CD4-positive, alpha-beta T cell treated with Interleukin-17A for 1 hour (primary cell): ENCODE data around the gene IGDCC3.
"Not testable (repeated sequence)": the region's sequence is repeated elsewhere in the genome, so short reads cannot be mapped to it uniquely, and the experiment has no call there.

Source experiments
- DNase-seq: peaks from one replicate; pipeline ENCODE4 v3.0.0-alpha.2; 2020

The IGDCC3 gene

GRCh38 chr15:65368302-65369211 lies 9.2 kb downstream of the IGDCC3 start:
- DNase-seq = no peak

DNA sequence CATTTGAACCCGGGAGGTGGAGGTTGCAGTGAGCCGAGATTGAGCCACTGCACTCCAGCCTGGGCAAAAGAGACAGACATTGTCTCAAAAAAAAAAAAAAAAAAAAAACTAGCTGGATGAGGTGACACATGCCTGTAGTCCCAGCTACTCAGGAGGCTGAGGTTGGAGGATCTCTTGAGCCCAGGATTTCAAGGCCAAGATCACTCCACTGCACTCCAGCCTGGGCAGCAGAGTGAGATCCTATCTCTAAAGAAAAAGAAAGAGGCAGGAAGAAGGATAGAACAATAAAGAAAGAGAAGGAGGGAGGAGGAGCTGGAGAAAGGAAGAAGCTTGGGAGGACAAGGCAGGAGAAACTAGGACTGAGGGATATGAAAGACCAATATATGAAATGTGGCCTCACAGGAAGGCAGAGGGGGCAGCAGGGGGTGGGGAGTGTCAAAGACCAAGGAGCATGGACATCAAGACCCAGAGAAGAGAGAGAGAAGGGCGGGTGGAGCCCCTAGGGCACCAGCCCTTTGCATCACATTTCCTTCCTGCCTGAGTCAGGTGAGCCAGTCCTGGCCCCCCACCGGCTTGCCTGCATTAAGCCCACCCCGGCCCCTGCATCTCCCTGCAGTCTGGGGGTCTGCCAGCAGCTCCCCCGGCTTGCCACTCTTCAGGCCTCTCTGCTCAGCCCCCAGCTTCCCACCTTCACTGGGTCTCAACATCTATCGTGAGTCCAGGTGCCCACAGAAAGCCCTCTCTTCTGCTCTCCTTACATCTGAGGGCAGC lies 11.5 kb downstream of the IGDCC3 start:
- no peak for DNase-seq

DNA sequence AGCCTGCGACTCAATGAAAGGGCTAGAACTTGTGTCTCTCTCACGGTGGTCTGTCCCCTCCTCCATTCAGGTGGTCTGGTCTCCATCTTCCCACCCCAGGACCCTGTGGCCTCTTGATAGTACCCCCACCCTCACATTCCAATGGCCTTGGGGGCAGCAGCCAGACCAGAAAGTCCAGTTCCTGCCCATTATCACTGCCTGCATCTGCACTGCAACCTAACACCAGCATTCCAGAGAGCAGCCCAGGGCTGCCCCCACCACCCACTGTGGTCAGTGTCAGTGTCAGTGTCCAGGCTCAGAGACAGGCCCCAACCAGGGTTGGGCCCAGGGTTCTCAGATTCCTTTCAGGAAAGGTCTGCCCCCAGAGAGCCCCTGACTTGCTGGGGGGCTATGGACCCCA lies 12.6 kb downstream of the IGDCC3 start:
- DNase-seq = no peak

GRCh38 chr15:65363766-65364165 lies 14.0 kb downstream of the IGDCC3 start:
- DNase-seq = no peak

DNA sequence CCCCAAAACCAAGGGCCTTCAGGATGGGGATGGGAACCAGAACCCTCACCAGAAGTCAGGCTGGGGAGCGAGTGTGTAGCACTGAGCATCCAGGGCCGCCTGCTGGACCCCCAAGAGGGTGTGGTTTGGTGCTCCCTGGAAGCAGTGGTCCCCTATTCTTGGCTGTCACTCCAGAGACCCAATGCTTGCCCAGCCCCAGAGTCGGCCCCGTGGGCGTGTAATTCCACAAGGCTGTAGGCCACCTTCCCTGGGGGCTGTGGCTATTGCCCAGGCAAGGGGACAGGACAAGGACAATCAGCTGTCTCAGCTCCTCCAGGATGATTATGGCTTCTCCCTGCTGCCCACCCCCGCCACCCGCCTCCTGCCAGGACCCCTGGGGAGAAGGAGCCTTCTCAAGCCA lies 14.5 kb downstream of the IGDCC3 start:
- DNase-seq = no peak

- no peak for DNase-seq
These were observed 15.3 kb downstream of the IGDCC3 start for GRCh38 chr15:65362491-65362890.

GRCh38 chr15:65361708-65362459 lies 15.9 kb downstream of the IGDCC3 start:
- no peak for DNase-seq

DNA sequence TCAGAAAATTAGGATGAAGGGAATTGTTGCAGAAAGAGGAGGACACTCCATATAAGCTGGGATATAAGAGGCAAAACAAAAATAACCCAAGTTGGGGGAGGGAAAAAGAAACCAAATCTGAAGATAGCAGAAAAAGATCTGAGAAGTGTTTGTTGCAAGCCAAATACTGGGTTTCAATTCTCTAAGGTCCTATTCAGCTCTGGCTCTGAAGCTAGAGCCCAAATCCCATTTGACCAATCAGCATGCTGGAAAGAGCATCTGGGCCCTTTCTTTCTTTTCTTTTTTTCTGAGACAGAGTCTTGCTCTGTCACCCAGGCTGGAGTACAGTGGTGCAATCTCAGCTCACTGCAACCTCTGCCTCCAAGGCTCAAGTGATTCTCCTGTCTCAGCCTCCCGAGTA lies 17.3 kb downstream of the IGDCC3 start:
- no peak for DNase-seq

GRCh38 chr15:65355988-65356353 lies 21.8 kb downstream of the IGDCC3 start:
- no peak for DNase-seq

GRCh38 chr15:65355173-65355987 lies 22.4 kb downstream of the IGDCC3 start:
- no peak for DNase-seq

DNA sequence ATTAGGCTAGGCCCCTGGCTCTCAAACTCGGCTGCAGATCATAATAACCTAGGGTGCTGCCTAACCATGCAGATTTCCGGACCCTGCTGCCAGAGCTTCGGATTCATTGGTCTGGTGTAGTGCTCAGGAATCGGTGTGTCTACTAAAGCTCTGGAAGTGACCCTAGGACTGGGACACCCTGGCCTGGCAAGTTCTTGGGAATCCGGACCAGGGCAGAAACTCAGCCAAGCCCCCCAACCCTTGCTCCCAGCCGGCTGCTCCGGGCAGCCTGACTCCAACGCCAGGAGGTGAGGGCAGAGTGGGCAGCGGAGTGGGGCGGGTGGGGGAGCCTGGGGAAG lies 23.0 kb downstream of the IGDCC3 start:
- no peak for DNase-seq

DNA sequence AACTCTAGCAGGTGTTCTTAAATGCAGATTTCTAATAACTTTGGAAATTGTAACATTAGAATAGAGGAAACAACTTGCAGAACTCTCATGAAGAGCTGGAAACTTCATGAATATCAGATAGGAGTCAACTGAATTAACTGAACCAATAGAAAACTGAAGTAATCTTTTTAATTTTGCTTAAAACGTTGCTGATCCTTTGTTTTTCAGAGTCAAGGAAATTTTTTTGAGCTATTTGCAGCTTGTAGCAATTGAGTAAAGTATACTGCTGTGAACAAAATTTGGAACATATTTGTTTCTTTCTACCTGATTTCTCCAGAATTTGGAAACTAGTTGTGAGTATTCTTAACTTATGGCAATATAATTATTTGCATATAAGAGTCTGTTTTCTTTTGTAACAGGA lies 25.8 kb downstream of the IGDCC3 start:
- DNase-seq = not testable (repeated sequence)

- no peak for DNase-seq
These were observed 28.5 kb downstream of the IGDCC3 start for GRCh38 chr15:65349338-65349737.

- not testable (repeated sequence) for DNase-seq
These were observed 30.0 kb downstream of the IGDCC3 start for GRCh38 chr15:65347756-65348155.

- no peak for DNase-seq
These were observed 30.8 kb downstream of the IGDCC3 start for GRCh38 chr15:65346856-65347598.

DNA sequence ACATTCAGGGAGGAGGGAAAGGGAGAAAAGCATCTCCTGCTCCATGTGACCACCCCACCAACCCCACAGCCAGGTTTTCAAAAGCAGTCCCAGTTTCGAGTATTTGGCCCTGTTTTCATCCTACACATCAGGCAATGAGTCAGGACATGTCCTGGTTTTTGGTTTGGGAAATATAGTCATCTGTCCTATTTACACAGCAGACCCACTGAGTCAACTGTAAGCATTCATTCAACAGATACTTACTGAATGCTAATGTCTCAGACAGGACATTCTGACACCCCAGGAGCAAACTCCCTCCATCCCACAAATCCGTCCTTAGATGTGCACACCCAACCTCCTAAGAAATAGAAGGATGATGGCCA lies 32.9 kb downstream of the IGDCC3 start:
- DNase-seq = no peak

- DNase-seq = no peak
These were observed 33.4 kb downstream of the IGDCC3 start for GRCh38 chr15:65344214-65344913.

DNA sequence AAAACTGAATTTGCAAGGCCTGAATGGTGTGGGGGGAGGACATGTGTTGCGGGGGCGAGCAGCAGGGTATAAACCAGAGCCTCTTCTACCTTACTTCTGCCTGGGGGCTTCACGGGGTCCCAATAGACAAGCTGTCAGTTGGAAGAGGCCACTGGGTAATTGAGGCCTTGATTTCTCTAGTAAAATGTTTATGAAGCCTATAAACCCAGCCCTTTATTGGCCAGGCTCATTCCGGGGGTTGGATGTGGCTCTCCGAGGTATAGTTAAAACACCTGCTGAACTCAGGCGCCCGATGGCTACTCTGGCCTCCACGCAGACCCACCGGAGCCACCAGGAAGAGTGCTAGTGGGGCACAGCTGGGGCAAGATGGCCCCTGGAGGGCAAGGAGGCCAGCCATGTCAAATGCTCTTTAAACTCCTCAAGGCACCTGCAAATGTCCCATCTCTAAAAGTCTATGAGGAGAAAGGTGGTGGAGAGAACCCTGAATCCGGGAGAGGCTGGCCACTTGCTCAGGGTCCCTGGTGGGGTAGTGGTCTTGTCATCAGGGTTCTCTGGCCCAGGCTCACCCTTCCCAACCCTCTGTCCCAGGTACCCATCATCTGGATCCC lies 34.3 kb downstream of the IGDCC3 start:
- DNase-seq = no peak

- no peak for DNase-seq
These were observed 35.3 kb downstream of the IGDCC3 start for GRCh38 chr15:65342493-65342892.

DNA sequence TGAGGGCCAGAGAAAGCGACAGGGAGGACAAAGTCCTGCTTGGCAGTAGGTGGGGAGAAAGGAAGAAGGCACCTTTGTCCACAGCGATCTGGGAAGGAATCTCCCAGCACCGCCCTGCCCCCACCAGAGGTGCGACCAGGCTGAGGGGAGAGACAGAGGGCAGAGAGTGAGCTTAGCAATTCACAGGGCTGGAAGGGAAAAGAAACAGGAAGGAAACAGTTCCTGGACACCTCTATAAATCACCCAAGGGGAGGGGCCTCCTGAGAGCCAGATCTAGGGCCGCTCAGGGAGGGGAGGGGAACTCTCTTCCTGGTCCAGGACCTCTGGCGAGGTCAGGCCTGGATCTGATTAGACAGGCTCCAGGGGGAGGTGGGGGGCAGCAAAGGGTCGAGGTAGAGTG lies 37.9 kb downstream of the IGDCC3 start:
- DNase-seq = no peak

- DNase-seq = no peak
These were observed 38.4 kb downstream of the IGDCC3 start for GRCh38 chr15:65339416-65339815.
